GM18502 (cell line): ENCODE results near the gene ACOX1.

Experiments
- ATAC-seq: cut with Tn5 transposase; IDR thresholded peaks from one replicate; pipeline ENCODE4 v1.9.1; 2021; ENCODE audit warnings: mild to moderate bottlenecking; ENCODE audit not compliant: unreplicated experiment, poor library complexity

ACOX1 gene

GRCh38 chr17:75940727-75941441 is 38.1 kb downstream of the ACOX1 start, which contains the start of gene FBF1:
TSS of gene FBF1 (minus strand) at chr17:75941042. CDS start at chr17:75938149, 2,893 bp downstream.
- ATAC-seq, result peak; percentile 96

DNA sequence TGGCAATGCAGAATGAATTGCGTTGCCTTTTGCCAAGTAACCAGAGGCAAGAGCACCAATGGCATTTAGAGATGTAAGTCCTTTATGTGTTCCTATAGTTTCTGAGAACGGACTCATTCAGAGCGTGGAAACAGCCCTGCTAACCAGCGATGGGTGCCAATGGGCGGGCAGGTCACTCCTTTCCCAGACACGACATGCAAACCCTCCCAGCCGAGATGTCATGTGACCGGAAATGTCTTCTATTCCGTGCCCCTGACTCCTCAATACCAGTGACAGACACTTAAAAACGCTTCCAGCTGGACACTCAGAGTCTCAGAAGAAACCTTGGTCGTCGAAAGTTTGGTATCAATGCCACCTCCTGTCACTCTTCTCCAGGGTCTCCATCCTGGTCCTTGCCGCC is 41.3 kb downstream of the ACOX1 start:
- no peak for ATAC-seq

DNA sequence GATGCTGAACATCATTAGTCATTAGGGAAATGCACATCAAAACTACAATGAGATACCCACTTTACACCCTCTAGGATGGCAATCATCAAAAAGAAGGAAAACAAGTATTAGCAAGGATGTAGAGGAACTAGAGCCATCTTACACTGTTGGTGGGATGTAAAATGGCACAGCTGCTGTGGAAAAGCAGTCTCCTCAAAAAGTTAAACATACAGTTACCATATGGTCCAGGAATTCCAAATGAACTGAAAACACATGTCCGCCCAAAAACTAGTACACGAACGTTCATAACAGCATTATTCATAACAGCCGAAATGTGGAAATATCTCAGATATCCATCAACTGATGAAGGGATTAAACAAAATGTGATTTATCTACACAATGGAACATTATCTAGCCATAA is 45.2 kb downstream of the ACOX1 start:
- ATAC-seq, result no peak

- no peak for ATAC-seq
These were observed 46.1 kb downstream of the ACOX1 start for GRCh38 chr17:75932852-75933251.

GRCh38 chr17:75931062-75931461 is 47.9 kb downstream of the ACOX1 start:
- no peak for ATAC-seq

GRCh38 chr17:75927286-75927922 is 51.6 kb downstream of the ACOX1 start:
- ATAC-seq, result no peak

GRCh38 chr17:75926456-75926855 is 52.5 kb downstream of the ACOX1 start:
- ATAC-seq, result no peak

DNA sequence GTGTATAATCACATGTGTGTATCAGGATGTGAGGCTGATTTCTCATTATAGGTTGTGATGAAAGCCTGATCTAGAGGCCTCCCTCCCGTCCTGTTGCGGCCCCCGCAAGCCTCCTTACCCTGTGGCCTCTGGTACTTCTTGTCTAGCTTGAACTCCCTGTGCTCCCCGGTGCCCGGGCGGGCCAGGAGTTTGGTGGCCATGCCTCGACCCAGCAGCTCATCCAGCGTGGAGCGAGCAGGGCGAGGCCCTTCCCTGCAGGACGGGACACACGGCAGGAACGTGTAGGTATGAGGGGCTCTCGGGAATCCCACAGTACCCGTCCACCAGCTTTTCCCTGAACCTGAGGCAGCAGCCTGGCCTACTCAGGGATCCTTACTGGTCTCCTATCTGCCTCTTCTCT is 53.1 kb downstream of the ACOX1 start:
- ATAC-seq, result no peak

GRCh38 chr17:75925103-75925502 is 53.9 kb downstream of the ACOX1 start:
- no peak for ATAC-seq

DNA sequence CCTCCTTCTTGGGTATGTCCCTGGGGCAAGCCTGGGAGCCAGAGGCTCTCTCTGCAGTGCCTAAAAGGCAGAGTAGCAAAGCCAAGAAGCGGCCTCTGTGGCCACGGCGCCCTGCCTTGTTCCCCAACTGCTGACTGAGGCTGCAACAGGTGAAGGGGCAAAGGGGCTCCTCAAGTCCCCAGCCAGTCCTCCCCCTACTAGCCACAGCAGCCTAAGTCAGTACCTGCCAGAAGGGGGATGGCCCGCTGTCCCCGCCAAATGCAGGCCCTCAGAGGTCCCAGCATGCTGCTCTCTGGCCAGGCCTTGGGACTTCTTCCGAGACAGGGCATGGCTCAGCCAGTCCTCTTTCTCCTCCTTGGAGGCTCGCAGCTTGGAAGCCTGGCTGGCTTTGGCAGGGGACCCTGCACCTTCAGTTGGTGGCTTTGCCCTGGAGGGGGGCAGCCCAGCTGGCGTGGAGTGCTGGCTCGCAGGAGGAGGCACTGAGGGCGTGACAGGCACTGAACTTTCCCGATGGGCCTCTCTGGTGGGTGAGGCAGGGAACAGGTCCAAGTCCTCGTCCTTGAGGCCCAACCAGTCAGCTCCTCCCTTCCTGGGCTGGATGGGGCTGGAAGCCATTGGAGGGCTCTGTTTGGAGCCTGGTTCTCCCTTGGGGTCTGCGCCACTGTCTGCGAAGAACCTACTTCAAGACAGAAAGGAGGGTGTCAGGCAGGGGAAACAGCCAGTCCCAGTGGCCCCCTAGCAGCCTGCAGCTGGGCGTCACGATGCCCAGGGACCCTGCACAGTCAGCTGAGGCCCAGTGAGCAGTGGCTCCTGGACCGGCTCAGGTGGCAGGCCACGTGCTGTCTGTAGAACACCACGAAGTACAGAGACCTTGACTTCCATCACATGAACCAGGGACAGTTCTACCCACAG is 55.7 kb downstream of the ACOX1 start:
- no peak for ATAC-seq

DNA sequence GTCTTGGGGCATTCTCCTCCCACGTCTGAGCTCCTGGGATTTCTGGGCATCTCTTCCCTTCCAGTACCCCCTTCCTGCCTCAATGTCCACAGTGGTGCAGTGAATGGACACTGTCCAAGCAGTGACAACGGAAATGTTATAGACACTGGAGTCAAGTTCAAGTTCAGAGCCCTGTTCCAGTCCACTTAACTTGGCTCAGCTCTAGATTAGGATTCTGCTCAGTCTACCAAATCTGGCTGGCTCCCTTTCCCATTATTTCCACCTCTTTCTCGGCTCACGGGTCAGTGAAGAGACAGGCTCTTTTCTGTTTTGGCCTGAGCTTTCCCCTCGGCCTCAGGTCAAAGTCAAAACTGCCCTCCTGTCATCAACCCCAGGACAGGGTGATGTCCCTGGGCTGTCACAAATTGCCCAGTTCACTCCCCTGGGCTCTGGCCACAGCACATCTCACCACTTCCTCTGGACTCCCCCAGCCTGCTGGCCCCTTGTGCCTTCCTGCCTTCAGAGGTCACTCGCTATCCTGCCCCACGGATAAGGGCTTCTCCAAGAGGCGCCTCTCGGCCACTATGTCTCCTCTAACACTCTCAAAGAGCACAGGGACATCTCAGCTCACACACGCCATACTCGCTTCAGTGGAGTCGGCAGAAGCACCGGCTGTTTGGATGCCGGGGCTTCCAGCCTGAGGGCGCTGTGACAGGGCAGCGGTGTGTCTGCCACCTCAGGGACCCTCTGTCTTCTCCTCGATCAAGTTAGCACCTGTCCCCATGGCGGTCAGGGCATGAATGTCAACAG is 56.6 kb downstream of the ACOX1 start:
- ATAC-seq, result no peak

DNA sequence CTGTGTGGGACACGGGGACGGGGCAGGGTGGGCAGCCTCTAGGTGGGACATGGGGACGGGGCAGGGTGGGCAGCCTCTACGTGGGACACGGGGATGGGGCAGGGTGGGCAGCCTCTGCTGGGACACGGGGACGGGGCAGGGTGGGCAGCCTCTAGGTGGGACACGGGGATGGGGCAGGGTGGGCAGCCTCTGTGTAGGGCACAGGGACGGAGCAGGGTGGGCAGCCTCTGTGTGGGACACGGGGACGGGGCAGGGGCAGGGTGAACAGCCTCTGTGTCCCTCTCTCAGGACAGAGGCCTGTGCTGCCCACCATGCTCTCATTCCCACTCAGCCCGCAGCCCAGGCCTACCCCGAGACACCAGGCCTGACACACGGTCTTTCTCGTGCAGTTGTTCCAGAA is 57.4 kb downstream of the ACOX1 start:
- ATAC-seq, result no peak

DNA sequence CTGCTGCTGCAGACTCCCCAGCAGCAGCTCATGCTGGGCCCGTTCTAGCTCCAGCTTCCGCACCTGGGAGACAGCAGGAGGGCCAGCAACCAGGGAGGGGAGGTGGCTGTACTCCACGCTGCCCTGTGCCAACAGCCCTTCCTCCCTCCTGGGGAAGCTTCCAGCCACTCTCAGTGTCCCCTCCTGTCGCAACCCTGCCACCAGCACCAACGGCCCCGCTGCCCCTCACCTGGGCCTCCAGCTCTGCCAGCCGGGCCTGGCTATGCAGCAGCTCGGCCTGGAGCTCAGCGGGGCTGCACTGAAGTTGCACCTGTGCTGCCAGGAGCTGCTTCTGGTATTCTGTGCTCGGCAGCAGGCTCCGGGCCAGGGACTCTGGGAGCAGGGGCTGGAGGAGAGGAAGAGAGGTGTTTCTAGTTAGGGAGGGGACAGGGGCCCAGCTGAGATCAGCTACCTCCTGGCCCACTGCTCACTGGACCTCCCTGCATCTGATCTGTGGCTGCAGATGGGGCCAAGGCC is 58.9 kb downstream of the ACOX1 start:
- ATAC-seq, result no peak

DNA sequence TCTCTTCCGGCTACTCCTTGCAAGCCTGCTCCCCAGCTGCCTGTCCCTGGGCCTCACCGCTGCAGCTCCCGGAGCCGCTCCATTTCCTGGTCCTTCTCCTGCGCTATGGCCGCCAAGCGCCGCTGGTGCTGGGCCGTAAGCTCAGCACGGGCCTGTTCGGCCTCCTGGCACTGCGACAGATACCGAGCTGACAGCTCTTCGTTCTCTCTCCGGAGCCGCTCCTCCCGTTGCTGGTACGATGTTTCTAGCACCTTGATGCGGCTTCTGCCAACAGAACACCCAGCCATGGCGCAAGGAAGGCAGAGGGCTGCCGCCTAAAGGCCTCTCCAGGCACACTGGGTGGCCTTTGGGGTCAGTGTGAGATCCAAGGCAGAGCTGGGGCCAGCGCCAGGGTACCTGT is 59.4 kb downstream of the ACOX1 start:
- no peak for ATAC-seq

GRCh38 chr17:75917917-75918445 is 61.0 kb downstream of the ACOX1 start:
- no peak for ATAC-seq

GRCh38 chr17:75917141-75917916 is 61.6 kb downstream of the ACOX1 start:
- no peak for ATAC-seq

DNA sequence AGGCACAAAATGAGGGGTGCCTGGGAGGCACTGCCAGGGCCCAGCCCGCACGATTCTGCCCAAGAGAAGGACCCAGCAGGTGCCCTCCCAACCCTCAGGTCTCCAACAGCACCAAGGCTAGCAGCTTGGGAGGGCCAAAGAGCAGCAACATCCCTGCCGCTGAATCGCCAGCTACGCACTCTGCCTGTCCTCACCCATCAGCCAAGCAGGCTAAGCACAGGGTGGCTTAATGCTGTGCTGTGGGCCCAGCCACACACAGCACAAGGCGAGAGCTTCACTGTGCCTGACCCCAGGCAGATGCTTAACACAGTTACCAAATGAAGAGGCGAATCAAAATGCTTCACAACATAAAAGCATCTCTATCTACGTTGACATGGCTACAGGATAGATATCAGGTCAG is 63.7 kb downstream of the ACOX1 start:
- no peak for ATAC-seq

DNA sequence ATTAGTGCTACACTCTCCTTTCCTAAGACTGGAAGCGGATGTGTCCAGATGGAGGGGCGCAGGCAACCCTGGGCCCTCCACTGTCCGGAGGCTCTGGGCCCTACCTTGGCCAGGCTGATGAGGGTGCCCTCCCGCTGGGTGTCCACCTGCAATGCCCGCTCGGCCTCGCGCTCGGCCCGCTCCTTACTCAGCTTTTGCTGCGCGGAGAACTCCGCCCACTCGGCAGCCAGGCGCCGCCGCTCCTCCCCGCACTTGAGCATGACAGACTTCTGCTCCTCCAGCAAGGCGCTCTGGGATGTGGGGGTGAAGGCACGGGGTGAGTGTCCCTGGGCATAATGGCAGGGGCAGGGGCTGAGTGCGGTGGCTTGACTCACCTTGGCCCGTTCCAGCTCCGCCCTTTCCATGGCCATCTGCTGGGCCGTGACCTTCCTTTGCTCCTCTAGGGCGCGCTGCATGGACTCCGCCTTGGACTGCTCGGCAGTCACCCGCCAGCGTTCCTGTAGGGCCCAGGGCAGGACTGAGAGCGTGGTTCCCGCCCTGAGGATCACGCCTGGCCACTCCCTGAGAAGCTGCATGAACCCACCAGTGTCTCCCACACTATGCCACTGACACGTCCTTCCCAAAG is 64.2 kb downstream of the ACOX1 start:
- ATAC-seq, result no peak
